Activated CD4-positive, alpha-beta T cell treated with anti-CD3 and anti-CD28 coated beads, Interleukin-2, amount 50 U/mL, for 24 hours (primary cell): ENCODE data around the gene GPSM3.
A peak's percentile ranks its signal among the peaks of the same experiment; 100 is the strongest.
"Not testable (repeated sequence)": the region's sequence is repeated elsewhere in the genome, so short reads cannot be mapped to it uniquely, and the experiment has no call there.

Experiments used
- DNase-seq, 2 donors: peaks; one replicate each; pipeline ENCODE4 v3.0.0-alpha.2; 2020; ENCODE audit warnings: low read depth in 1 of 2, low spot score in 1 of 2

GPSM3 gene

GRCh38 chr6:32203426-32204267, 11.2 kb upstream of the GPSM3 start:
- no peak for DNase-seq

- DNase-seq = no peak
These were observed 9.7 kb upstream of the GPSM3 start for GRCh38 chr6:32202186-32202585.

GRCh38 chr6:32200711-32201475, 8.4 kb upstream of the GPSM3 start:
- no peak for DNase-seq

GRCh38 chr6:32198866-32199265, 6.4 kb upstream of the GPSM3 start:
- no peak for DNase-seq

- no peak for DNase-seq
These were observed 5.9 kb upstream of the GPSM3 start for GRCh38 chr6:32198345-32198696.

GRCh38 chr6:32196682-32197616, 4.5 kb upstream of the GPSM3 start:
- DNase-seq = no peak

- no peak for DNase-seq
These were observed 3.6 kb upstream of the GPSM3 start for GRCh38 chr6:32195902-32196681.

GRCh38 chr6:32195652-32195901, 3.1 kb upstream of the GPSM3 start:
- peak; percentile 99 to 100 for DNase-seq

- DNase-seq = no peak
These were observed 2.6 kb upstream of the GPSM3 start for GRCh38 chr6:32194825-32195651.

GRCh38 chr6:32194388-32194787, 1.9 kb upstream of the GPSM3 start:
- no peak for DNase-seq

- DNase-seq = not testable (repeated sequence)
These were observed 653 bp upstream of the GPSM3 start for GRCh38 chr6:32193096-32193495.

- DNase-seq = no peak
These were observed 491 bp downstream of the GPSM3 start for GRCh38 chr6:32191696-32192607.

- no peak for DNase-seq
These were observed 1.3 kb downstream of the GPSM3 start for GRCh38 chr6:32190911-32191677.

- DNase-seq = peak; percentile 49 to 82
These were observed 2.2 kb downstream of the GPSM3 start, which contains the start of gene PBX2 for GRCh38 chr6:32190054-32190851. TSS of gene PBX2 (minus strand) at chr6:32190202. CDS start at chr6:32189915, 287 bp downstream.

- no peak for DNase-seq
These were observed 2.7 kb downstream of the GPSM3 start for GRCh38 chr6:32189742-32190053.

GRCh38 chr6:32189069-32189741, 3.2 kb downstream of the GPSM3 start:
- DNase-seq = no peak
